ENCODE measurements around the gene DACH1. TPM values are rescaled to one million over a fixed set of nuclear protein-coding genes. Genes with fewer than 3 reads are reported as not detected.

DACH1 gene
- total RNA-seq, 1 donor from 2014 or later, result not detected

DNA sequence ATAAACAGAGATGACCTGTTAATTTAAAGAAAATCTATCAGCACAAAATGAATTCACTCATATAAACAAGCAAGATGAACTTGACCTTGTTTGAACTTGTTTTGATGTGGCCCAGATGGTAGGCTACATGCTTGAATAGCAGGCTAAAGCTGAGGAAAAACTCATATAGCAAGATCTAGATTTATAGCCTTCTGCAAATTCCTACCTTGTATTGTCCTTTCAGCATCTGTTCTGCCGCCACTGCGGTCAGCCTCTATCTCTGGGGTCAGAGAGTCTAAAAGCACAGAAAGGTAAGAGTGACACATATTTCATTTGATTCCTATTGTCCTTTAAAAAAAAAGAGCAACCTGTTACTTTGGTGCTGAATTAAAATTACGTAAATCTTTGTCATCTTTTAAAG, 392.1 kb downstream of the DACH1 start:
- no peak overlapping the region for H3K4me3 Mint-ChIP-seq
- ChIA-PET POLR2A (no interaction called here), CTCF (no interaction called here)
- no peaks in the 10 kb centered on the region for H3K4me1 Mint-ChIP-seq
- H3K27ac Mint-ChIP-seq, result no peak overlapping the region
- no peak for ATAC-seq (ENCODE audit: low read depth)
- H3K9me3 Mint-ChIP-seq, result no peaks in the 10 kb centered on the region
- no peaks in the 10 kb centered on the region for H3K27me3 Mint-ChIP-seq
- intact Hi-C loops (cut with micrococcal nuclease), result no loop called here
- no peak for DNase-seq
- no peaks in the 10 kb centered on the region for H3K36me3 Mint-ChIP-seq (ENCODE audit: low read depth)
- TF ChIP-seq, protein P1, sequence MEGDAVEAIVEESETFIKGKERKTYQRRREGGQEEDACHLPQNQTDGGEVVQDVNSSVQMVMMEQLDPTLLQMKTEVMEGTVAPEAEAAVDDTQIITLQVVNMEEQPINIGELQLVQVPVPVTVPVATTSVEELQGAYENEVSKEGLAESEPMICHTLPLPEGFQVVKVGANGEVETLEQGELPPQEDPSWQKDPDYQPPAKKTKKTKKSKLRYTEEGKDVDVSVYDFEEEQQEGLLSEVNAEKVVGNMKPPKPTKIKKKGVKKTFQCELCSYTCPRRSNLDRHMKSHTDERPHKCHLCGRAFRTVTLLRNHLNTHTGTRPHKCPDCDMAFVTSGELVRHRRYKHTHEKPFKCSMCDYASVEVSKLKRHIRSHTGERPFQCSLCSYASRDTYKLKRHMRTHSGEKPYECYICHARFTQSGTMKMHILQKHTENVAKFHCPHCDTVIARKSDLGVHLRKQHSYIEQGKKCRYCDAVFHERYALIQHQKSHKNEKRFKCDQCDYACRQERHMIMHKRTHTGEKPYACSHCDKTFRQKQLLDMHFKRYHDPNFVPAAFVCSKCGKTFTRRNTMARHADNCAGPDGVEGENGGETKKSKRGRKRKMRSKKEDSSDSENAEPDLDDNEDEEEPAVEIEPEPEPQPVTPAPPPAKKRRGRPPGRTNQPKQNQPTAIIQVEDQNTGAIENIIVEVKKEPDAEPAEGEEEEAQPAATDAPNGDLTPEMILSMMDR (IDR thresholded peaks at IDR 0.05), result no peak

DNA sequence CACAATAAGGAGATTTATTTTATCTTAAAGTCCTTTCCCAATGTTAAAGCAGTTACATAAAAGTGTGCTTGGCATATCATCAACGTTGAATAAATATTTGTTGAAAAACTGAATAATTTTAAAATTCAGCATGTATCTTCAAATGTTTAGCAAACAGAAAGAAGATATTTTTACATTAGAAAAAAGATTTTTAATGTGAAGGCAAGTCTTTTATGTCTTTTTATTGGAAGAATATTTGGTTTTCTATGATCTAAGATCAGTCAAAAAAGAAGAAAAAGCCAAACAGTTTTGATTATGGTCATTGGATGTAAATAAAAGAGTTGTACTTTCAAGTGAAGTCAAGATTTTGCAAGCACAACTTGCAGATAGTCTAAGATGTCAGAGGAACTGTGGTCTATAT, 397.4 kb downstream of the DACH1 start:
- Mint-ChIP-seq H3K36me3 (ENCODE audit: low read depth) (no peaks in the 10 kb centered on the region), H3K27ac (no peak overlapping the region), H3K4me3 (no peak overlapping the region), H3K27me3 (no peaks in the 10 kb centered on the region), H3K9me3 (peaks cover 3% of the 10 kb centered on the region), H3K4me1 (no peaks in the 10 kb centered on the region)
- DNase-seq, result no peak
- intact Hi-C loops (cut with micrococcal nuclease), result no loop called here
- POLR2A ChIA-PET, result no interaction called here
- TF ChIP-seq, protein P1 (IDR thresholded peaks at IDR 0.05), result no peak
- no peak for ATAC-seq (ENCODE audit: low read depth)
- CTCF ChIA-PET, result no interaction called here

DNA sequence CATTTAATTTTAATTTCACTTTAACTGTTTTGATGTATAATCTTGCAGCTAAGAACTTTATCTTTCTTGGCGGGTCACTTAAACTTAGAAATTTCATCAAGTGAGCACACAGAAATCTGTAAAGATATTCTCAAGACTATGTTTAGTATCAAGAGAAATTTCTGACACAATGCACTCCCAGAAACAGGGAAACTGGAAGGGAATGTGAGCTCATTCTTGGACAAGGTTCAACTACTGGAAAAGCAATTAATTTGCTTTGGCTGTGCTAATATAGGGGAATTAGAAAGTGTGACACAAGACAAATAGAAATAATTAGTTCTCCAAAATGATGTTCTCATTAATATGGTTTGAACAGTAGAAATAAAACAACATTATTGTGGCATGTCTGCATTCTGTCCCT, 402.3 kb downstream of the DACH1 start:
- H3K4me1 Mint-ChIP-seq, result peaks cover 2% of the 10 kb centered on the region
- H3K9me3 Mint-ChIP-seq, result peaks cover 4% of the 10 kb centered on the region
- H3K27ac Mint-ChIP-seq, result no peak overlapping the region
- H3K4me3 Mint-ChIP-seq, result no peak overlapping the region
- H3K36me3 Mint-ChIP-seq (ENCODE audit: low read depth), result no peaks in the 10 kb centered on the region
- H3K27me3 Mint-ChIP-seq, result no peaks in the 10 kb centered on the region
- ATAC-seq (ENCODE audit: low read depth) (no peak), DNase-seq (no peak)
- ChIA-PET CTCF (no interaction called here), POLR2A (no interaction called here)
- TF ChIP-seq, protein P1 (IDR thresholded peaks at IDR 0.05), result no peak
- intact Hi-C loops (cut with micrococcal nuclease), result no loop called here

DNA sequence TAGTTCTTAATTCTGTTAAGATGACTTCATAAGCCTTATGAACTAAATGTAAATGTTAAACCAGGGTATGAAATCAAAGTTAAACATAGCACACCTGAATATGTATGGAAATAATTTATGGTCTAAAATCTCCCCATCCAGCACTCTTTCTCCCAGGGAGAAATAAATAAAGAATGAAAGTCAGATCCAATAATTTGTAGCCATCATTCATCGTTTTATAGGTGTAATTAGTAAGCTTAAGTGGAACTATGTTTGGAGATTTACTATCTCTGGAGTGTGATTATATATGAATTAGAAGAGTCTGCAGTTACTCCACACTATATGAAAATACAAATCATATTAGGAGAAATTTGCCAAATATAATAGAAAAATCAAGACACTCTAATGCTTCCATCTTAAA, 405.1 kb downstream of the DACH1 start:
- no peak overlapping the region for H3K4me3 Mint-ChIP-seq
- ChIA-PET CTCF (no interaction called here), POLR2A (no interaction called here)
- peaks cover 2% of the 10 kb centered on the region for H3K4me1 Mint-ChIP-seq
- no peak overlapping the region for H3K27ac Mint-ChIP-seq
- TF ChIP-seq, protein P1 (IDR thresholded peaks at IDR 0.05), result no peak
- peaks cover 4% of the 10 kb centered on the region for H3K9me3 Mint-ChIP-seq
- intact Hi-C loops (cut with micrococcal nuclease), result no loop called here
- no peaks in the 10 kb centered on the region for H3K27me3 Mint-ChIP-seq
- DNase-seq (no peak), ATAC-seq (ENCODE audit: low read depth) (no peak)
- H3K36me3 Mint-ChIP-seq (ENCODE audit: low read depth), result no peaks in the 10 kb centered on the region

DNA sequence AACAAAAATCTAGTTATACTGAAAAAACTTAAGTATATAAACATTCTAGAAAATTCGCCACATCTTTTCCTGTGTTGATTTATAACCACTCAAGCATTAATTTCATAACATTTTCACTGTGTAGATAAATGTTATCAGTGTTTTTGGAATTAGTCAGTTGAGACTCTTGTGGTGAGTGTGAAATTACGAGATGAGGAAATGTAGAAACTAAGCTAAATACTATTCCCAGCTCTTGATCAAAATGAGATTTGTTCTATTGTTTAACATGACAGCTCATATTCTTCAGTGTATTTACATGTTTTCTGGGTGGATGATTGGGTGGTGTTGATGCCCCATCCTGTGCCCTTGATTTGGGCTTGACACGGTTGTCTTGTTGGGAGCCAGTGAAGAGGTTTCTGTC, 406.8 kb downstream of the DACH1 start:
- ChIA-PET POLR2A (no interaction called here), CTCF (no interaction called here)
- Mint-ChIP-seq H3K27ac (no peak overlapping the region), H3K36me3 (ENCODE audit: low read depth) (no peaks in the 10 kb centered on the region), H3K9me3 (peaks cover 2% of the 10 kb centered on the region), H3K4me1 (peaks cover 2% of the 10 kb centered on the region), H3K4me3 (no peak overlapping the region), H3K27me3 (no peaks in the 10 kb centered on the region)
- intact Hi-C loops (cut with micrococcal nuclease), result no loop called here
- DNase-seq, result no peak
- ATAC-seq (ENCODE audit: low read depth), result no peak
- TF ChIP-seq, protein P1 (IDR thresholded peaks at IDR 0.05), result no peak
